Measurements from ENCODE around the gene TSKU. TPM values are rescaled to one million over a fixed set of nuclear protein-coding genes. Genes with fewer than 3 reads are reported as not detected.
"Not testable (repeated sequence)": the region's sequence is repeated elsewhere in the genome, so short reads cannot be mapped to it uniquely, and the experiment has no call there.

The TSKU gene
- total and polyA plus RNA-seq, 2 experiments from 2014 or later, result 11.7 to 31.1 TPM

DNA sequence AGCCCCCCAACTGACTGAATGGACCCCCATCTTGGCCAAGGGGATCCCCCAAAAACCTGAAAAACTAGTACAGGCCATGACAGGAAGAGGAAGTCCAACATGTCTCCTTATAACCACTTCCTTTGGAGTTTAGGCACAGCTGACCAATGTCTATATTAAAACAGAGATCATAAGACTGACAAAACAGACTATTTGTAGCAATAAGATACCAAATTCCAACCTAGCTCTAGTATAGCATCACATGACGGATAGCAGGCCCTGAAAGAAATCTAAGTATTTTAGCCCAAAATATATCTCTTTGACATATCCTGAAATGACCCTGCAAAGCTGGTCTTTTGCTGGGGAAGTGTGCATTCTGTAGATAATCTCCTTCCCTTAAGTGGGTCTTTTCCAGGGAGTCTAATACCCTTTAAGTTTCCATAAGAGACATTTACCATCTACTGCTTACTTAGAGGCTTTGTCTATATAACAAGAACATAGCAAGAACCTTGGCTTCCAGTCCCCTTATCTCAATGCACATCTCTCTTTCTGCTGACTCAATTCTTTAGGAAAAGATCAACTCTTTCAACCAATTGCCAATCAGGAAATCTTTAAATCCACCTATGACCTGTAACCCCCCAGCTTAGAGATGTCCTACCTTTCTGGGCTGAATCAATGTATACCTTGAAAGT is 42.7 kb downstream of the TSKU start:
- H3F3A ChIP-seq (replicated peaks; ENCODE audit: low read depth), result no peaks in the 10 kb centered on the region
- DNase-seq (ENCODE audit: low spot score) (no peak), ATAC-seq (no peak)
- no peak overlapping the region for H3K4me2 ChIP-seq
- H3K79me2 ChIP-seq (replicated peaks; ENCODE audit: insufficient read depth), result no peaks in the 10 kb centered on the region
- no peak overlapping the region for H3K27ac ChIP-seq (ENCODE audit: low read depth)
- peaks cover 7% of the 10 kb centered on the region; the same call in 1 of the 2 replicates for H3K9me2 ChIP-seq (ENCODE audit: insufficient read depth)
- H3K4me3 ChIP-seq, result no peak overlapping the region
- H2AFZ ChIP-seq, result no peak overlapping the region
- H3K4me1 ChIP-seq (ENCODE audit: insufficient read depth), result peaks cover 9% of the 10 kb centered on the region
- Mint-ChIP-seq H3K36me3 (ENCODE audit: low read depth) (peaks cover 5% of the 10 kb centered on the region), H3K4me3 (no peak overlapping the region), H3K4me1 (peaks cover 10% of the 10 kb centered on the region), H3K27ac (no peak overlapping the region), H3K9me3 (peaks cover 20% of the 10 kb centered on the region), H3K27me3 (ENCODE audit: insufficient read depth, low read depth, poor library complexity) (peaks cover 3% of the 10 kb centered on the region)
- H3K27me3 ChIP-seq (ENCODE audit: insufficient read depth), result no peaks in the 10 kb centered on the region
- no peaks in the 10 kb centered on the region for H3K36me3 ChIP-seq (ENCODE audit: insufficient read depth)
- no peak for TF ChIP-seq STAT1 (IDR thresholded peaks at IDR 0.05; ENCODE audit: unreplicated experiment)
- no peaks in the 10 kb centered on the region for H4K20me1 ChIP-seq (replicated peaks; ENCODE audit: insufficient read depth)

DNA sequence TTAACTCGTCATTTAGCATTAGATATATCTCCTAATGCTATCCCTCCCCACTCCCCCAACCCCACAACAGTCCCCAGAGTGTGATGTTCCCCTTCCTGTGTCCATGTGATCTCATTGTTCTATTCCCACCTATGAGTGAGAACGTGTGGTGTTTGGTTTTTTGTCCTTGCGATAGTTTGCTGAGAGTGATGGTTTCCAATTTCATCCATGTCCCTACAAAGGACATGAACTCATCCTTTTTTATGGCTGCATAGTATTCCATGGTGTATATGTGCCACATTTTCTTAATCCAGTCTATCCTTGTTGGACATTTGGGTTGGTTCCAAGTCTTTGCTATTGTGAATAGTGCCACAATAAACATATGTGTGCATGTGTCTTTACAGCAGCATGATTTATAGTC is 43.4 kb downstream of the TSKU start:
- H3K27ac ChIP-seq (ENCODE audit: low read depth); H3K27me3 Mint-ChIP-seq (ENCODE audit: insufficient read depth, low read depth, poor library complexity); H3K4me3 ChIP-seq; H3K27ac Mint-ChIP-seq; H3K9me2 ChIP-seq (ENCODE audit: insufficient read depth); ATAC-seq; H3K79me2 ChIP-seq (replicated peaks; ENCODE audit: insufficient read depth); H3K4me3 Mint-ChIP-seq; H3K36me3 ChIP-seq (ENCODE audit: insufficient read depth); H3K4me1 ChIP-seq (ENCODE audit: insufficient read depth); H3K36me3 Mint-ChIP-seq (ENCODE audit: low read depth); H3F3A ChIP-seq (replicated peaks; ENCODE audit: low read depth); H3K4me1 Mint-ChIP-seq; H2AFZ ChIP-seq; H3K4me2 ChIP-seq; H4K20me1 ChIP-seq (replicated peaks; ENCODE audit: insufficient read depth); DNase-seq (ENCODE audit: low spot score); H3K27me3 ChIP-seq (ENCODE audit: insufficient read depth): not testable (repeated sequence)
- peaks cover 14% of the 10 kb centered on the region for H3K9me3 Mint-ChIP-seq

DNA sequence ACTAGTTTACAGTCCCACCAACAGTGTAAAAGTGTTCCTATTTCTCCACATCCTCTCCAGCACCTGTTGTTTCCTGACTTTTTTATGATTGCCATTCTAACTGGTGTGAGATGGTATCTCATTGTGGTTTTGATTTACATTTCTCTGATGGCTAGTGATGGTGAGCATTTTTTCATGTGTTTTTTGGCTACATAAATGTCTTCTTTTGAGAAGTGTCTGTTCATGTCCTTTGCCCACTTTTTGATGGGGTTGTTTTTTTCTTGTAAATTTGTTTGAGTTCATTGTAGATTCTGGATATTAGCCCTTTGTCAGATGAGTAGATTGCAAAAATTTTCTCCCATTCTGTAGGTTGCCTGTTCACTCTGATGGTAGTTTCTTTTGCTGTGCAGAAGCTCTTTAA is 43.8 kb downstream of the TSKU start:
- H3K9me3 Mint-ChIP-seq, result peaks cover 10% of the 10 kb centered on the region
- not testable (repeated sequence) for H3K36me3 ChIP-seq (ENCODE audit: insufficient read depth); H3K27me3 Mint-ChIP-seq (ENCODE audit: insufficient read depth, low read depth, poor library complexity); DNase-seq (ENCODE audit: low spot score); ATAC-seq; H3K27ac Mint-ChIP-seq; H3K4me3 ChIP-seq; H3K79me2 ChIP-seq (replicated peaks; ENCODE audit: insufficient read depth); H4K20me1 ChIP-seq (replicated peaks; ENCODE audit: insufficient read depth); H3K27me3 ChIP-seq (ENCODE audit: insufficient read depth); H3K27ac ChIP-seq (ENCODE audit: low read depth); H3K4me3 Mint-ChIP-seq; H2AFZ ChIP-seq; H3K4me1 ChIP-seq (ENCODE audit: insufficient read depth); H3K4me1 Mint-ChIP-seq; H3F3A ChIP-seq (replicated peaks; ENCODE audit: low read depth); H3K36me3 Mint-ChIP-seq (ENCODE audit: low read depth); H3K9me2 ChIP-seq (ENCODE audit: insufficient read depth); H3K4me2 ChIP-seq

DNA sequence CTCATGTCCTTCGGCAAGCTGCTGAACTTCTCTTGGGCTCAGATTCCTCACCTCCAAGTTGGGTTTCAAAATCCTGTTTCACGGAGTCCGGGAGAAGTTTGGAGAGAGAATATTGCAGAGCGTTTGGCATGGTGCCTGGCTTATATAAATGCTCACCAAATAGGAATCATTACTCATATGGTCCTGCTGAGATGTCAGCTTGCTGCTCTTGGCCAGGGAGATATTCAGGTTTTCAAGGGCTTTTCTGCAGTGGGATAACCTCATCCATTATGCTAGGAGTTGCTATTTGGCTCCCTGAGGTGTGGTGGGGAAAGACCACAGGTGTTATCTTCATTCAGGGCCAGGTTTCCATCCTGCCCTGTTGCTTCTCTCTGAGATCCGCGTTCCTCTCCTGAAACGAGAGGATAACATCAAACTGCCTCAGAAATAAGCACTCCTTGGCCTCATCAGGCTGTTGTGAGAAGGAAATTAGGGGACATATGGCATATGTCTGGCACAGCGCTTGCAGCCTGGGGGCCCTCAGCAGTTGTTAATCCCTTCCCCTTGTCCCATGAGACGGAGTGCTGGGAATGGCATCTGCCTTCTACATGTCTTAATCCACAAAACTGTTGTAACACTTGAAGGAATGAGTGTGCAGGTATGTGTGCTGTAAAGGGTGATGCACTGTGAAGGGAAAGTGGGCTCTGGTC is 47.6 kb downstream of the TSKU start:
- H3K27ac Mint-ChIP-seq, result no peak overlapping the region
- ATAC-seq, result no peak
- TF ChIP-seq NANOG (IDR thresholded peaks at IDR 0.05; ENCODE audit: borderline replicate concordance), result no peak
- no peak for TF ChIP-seq STAT1 (IDR thresholded peaks at IDR 0.05; ENCODE audit: unreplicated experiment)
- no peak for TF ChIP-seq EZH2phosphoT487 (IDR thresholded peaks at IDR 0.05; ENCODE audit: unreplicated experiment)
- TF ChIP-seq EZH2 (IDR thresholded peaks at IDR 0.05; ENCODE audit: low read depth, unreplicated experiment), result no peak
- TF ChIP-seq POLR2AphosphoS5 (IDR thresholded peaks at IDR 0.05; ENCODE audit: low read depth), result no peak

More for the DNA sequence above, 47.6 kb downstream of the TSKU start:
- Mint-ChIP-seq H3K9me3 (peaks cover 3% of the 10 kb centered on the region; the same call in 1 of the 3 replicates), H3K4me1 (no peaks in the 10 kb centered on the region), H3K4me3 (no peak overlapping the region), H3K27me3 (ENCODE audit: insufficient read depth, low read depth, poor library complexity) (no peaks in the 10 kb centered on the region), H3K36me3 (ENCODE audit: low read depth) (no peaks in the 10 kb centered on the region; the same call in 2 of the 3 replicates)
- Histone ChIP-seq H3K4me2 (no peak overlapping the region), H3F3A (replicated peaks; ENCODE audit: low read depth) (no peaks in the 10 kb centered on the region), H3K27ac (ENCODE audit: low read depth) (no peak overlapping the region), H3K9me2 (ENCODE audit: insufficient read depth) (peaks cover 7% of the 10 kb centered on the region; the same call in 1 of the 2 replicates), H3K4me1 (ENCODE audit: insufficient read depth) (no peaks in the 10 kb centered on the region), H4K20me1 (replicated peaks; ENCODE audit: insufficient read depth) (no peaks in the 10 kb centered on the region), H3K4me3 (no peak overlapping the region), H3K36me3 (ENCODE audit: insufficient read depth) (no peaks in the 10 kb centered on the region), H2AFZ (0 out of 2 replicates have a peak overlapping the region, but pooled peaks have one; percentile 23), H3K27me3 (ENCODE audit: insufficient read depth) (no peaks in the 10 kb centered on the region), H3K79me2 (replicated peaks; ENCODE audit: insufficient read depth) (no peaks in the 10 kb centered on the region)
- DNase-seq (ENCODE audit: low spot score), result no peak

All from GM23338 (cell line).